IMR-90 (cell line): ENCODE results near the gene TRIO. TPM values are rescaled to one million over a fixed set of nuclear protein-coding genes. Genes with fewer than 3 reads are reported as not detected.

Experiments
- ATAC-seq: fragments of 200-7000 bp; cut with Tn5 transposase; 2 replicates; pipeline ENCODE4 v1.9.1; 2020; ENCODE audit warnings: low read depth, mild to moderate bottlenecking, moderate library complexity
- BruUV-seq: library from RNA; stranded (reverse); fragments of 400-500 nt; replicated peaks from 2 replicates; lab custom pipeline; 2021; lab: Mats Ljungman, UMichigan
- CTCF ChIA-PET: fragments of 300-600 bp; formaldehyde crosslinking; extraction: SDS; loops from one replicate; lab custom pipeline; 2021; ENCODE audit warnings: antibody characterized with exemption; lab: Yijun Ruan, JAX
- POLR2A ChIA-PET: fragments of 300-600 bp; sonication (Branson Sonifier 250); formaldehyde crosslinking; loops from one replicate; lab custom pipeline; 2022; ENCODE audit warnings: antibody characterized with exemption; ENCODE audit not compliant: unreplicated experiment; lab: Charles Lee
- DNase-seq: peaks from one replicate; pipeline ENCODE4 v3.0.0; 2013
- H2AFZ ChIP-seq: replicated peaks from 2 replicates; pipeline ENCODE3; 2013; ENCODE audit warnings: low read length, mild to moderate bottlenecking; ENCODE audit not compliant: poor library complexity
- H2AK5ac ChIP-seq: 2 replicates; pipeline ENCODE4 v1.6.1; 2013; ENCODE audit warnings: low read depth, low read length, inconsistent platforms
- H2AK9ac ChIP-seq: replicated peaks from 2 replicates; pipeline ENCODE3; 2013; ENCODE audit warnings: mild to moderate bottlenecking, low read depth, low read length, moderate library complexity; ENCODE audit not compliant: poor library complexity
- H2BK120ac ChIP-seq: 2 replicates; pipeline ENCODE4 v1.6.1; 2013; ENCODE audit warnings: low read depth, low read length, inconsistent platforms
- H2BK15ac ChIP-seq: 3 replicates; pipeline ENCODE4 v1.6.1; 2013; ENCODE audit warnings: low read depth, low read length, inconsistent platforms
- H2BK20ac ChIP-seq: 2 replicates; pipeline ENCODE4 v1.6.1; 2013; ENCODE audit warnings: low read depth, mild to moderate bottlenecking, inconsistent platforms, low read length, moderate library complexity
- H2BK5ac ChIP-seq: 2 replicates; pipeline ENCODE4 v1.6.1; 2013; ENCODE audit warnings: mild to moderate bottlenecking, low read depth, low read length, inconsistent platforms; ENCODE audit not compliant: poor library complexity, severe bottlenecking
- H3K14ac ChIP-seq: replicated peaks from 2 replicates; pipeline ENCODE4 v1.6.1; 2013; ENCODE audit warnings: low read depth, low read length, inconsistent platforms
- H3K18ac ChIP-seq: 2 replicates; pipeline ENCODE4 v1.6.1; 2013; ENCODE audit warnings: low read depth, low read length, control low read depth
- H3K23ac ChIP-seq: 2 replicates; pipeline ENCODE4 v1.6.1; 2013; ENCODE audit warnings: low read depth, low read length, inconsistent platforms
- H3K27ac ChIP-seq: 2 replicates; pipeline ENCODE4 v1.5.1; 2013; ENCODE audit warnings: mild to moderate bottlenecking, control low read depth, low read length; ENCODE audit not compliant: insufficient read depth
- H3K27me3 ChIP-seq: 2 replicates; pipeline ENCODE4 v1.6.1; 2013; ENCODE audit warnings: low read length; ENCODE audit not compliant: control insufficient read depth, insufficient read depth
- H3K36me3 ChIP-seq: 2 replicates; pipeline ENCODE4 v1.6.1; 2013; ENCODE audit warnings: low read length, mixed read lengths; ENCODE audit not compliant: control insufficient read depth, insufficient read depth
- H3K4ac ChIP-seq: 2 replicates; pipeline ENCODE4 v1.6.1; 2013; ENCODE audit warnings: low read depth, low read length, inconsistent platforms
- H3K4me1 ChIP-seq: 2 replicates; pipeline ENCODE4 v1.6.1; 2013; ENCODE audit warnings: low read length, mixed read lengths; ENCODE audit not compliant: control insufficient read depth, insufficient read depth
- H3K4me2 ChIP-seq: 2 replicates; pipeline ENCODE4 v1.6.1; 2013; ENCODE audit warnings: low read depth, mild to moderate bottlenecking, control low read depth, low read length, moderate library complexity
- H3K4me3 ChIP-seq: 2 replicates; pipeline ENCODE4 v1.5.1; 2013; ENCODE audit warnings: low read depth, mild to moderate bottlenecking, control low read depth, low read length, moderate library complexity; ENCODE audit not compliant: insufficient read depth
- H3K56ac ChIP-seq: 2 replicates; pipeline ENCODE4 v1.6.1; 2013; ENCODE audit warnings: low read length, inconsistent platforms; ENCODE audit not compliant: insufficient read depth; ENCODE audit errors: extremely low read depth
- H3K79me1 ChIP-seq, 2 experiments: 2 replicates each; pipeline ENCODE4 v1.6.1; 2013; ENCODE audit warnings: low read length in 2 of 2, inconsistent platforms in 1 of 2, low read depth in 1 of 2
- H3K9ac ChIP-seq: 2 replicates; pipeline ENCODE4 v1.6.1; 2013; ENCODE audit warnings: low read depth, low read length, control low read depth
- H3K9me1 ChIP-seq: 2 replicates; pipeline ENCODE4 v1.6.1; 2013; ENCODE audit warnings: low read length, inconsistent platforms; ENCODE audit not compliant: insufficient read depth
- H3K9me3 ChIP-seq: 2 replicates; pipeline ENCODE4 v1.6.1; 2013; ENCODE audit warnings: low read length; ENCODE audit not compliant: control insufficient read depth, insufficient read depth
- H4K20me1 ChIP-seq: 2 replicates; pipeline ENCODE4 v1.6.1; 2013; ENCODE audit warnings: low read length, inconsistent platforms; ENCODE audit not compliant: insufficient read depth
- H4K5ac ChIP-seq: 2 replicates; pipeline ENCODE4 v1.6.1; 2013; ENCODE audit warnings: mild to moderate bottlenecking, low read depth, low read length, control low read depth
- H4K8ac ChIP-seq, 2 experiments: 2 replicates each; pipeline ENCODE4 v1.6.1; 2013; ENCODE audit warnings: low read depth in 2 of 2, low read length in 2 of 2, control low read depth in 1 of 2, inconsistent platforms in 1 of 2
- H4K91ac ChIP-seq: 2 replicates; pipeline ENCODE4 v1.6.1; 2013; ENCODE audit warnings: low read depth, low read length, inconsistent platforms; ENCODE audit not compliant: insufficient read depth
- BHLHE40 ChIP-seq: fragments of 150-350 bp; IDR thresholded peaks from 2 replicates; pipeline ENCODE4 v1.6.1; 2016; ENCODE audit warnings: mild to moderate bottlenecking, low read depth, low read length
- CEBPB ChIP-seq: IDR thresholded peaks from 2 replicates; pipeline ENCODE4 v1.6.1; 2012; ENCODE audit warnings: low read depth, low read length, improper control_type of control experiment
- CHD1 ChIP-seq: IDR thresholded peaks from 2 replicates; pipeline ENCODE4 v1.6.1; 2012; ENCODE audit warnings: low read depth, low read length, improper control_type of control experiment
- CTCF ChIP-seq: conservative IDR thresholded peaks from 2 replicates; pipeline ENCODE4 v1.5.1; 2012; ENCODE audit warnings: mild to moderate bottlenecking, low read depth, low read length, improper control_type of control experiment
- ELK1 ChIP-seq: fragments of 150-350 bp; IDR thresholded peaks from 2 replicates; pipeline ENCODE4 v1.6.1; 2016; ENCODE audit warnings: low read depth, mild to moderate bottlenecking, low read length, moderate library complexity, borderline replicate concordance
- FOS ChIP-seq: fragments of 150-350 bp; IDR thresholded peaks from 2 replicates; pipeline ENCODE4 v1.6.1; 2016; ENCODE audit warnings: low read depth, low read length
- MAFK ChIP-seq: IDR thresholded peaks from 2 replicates; pipeline ENCODE4 v1.6.1; 2012; ENCODE audit warnings: low read depth, low read length, improper control_type of control experiment
- MAZ ChIP-seq: IDR thresholded peaks from 2 replicates; pipeline ENCODE4 v1.6.1; 2012; ENCODE audit warnings: low read depth, mild to moderate bottlenecking, low read length, improper control_type of control experiment, moderate library complexity, borderline replicate concordance
- MXI1 ChIP-seq: IDR thresholded peaks from 2 replicates; pipeline ENCODE4 v1.6.1; 2012; ENCODE audit warnings: low read depth, mild to moderate bottlenecking, low read length, moderate library complexity, borderline replicate concordance
- NFE2L2 ChIP-seq: fragments of 150-350 bp; IDR thresholded peaks from 2 replicates; pipeline ENCODE4 v1.6.1; 2016; ENCODE audit warnings: low read depth, mild to moderate bottlenecking, low read length
- POLR2A ChIP-seq: IDR thresholded peaks from 2 replicates; pipeline ENCODE4 v1.6.1; 2012; ENCODE audit warnings: mild to moderate bottlenecking, low read depth, low read length
- RCOR1 ChIP-seq: IDR thresholded peaks from 2 replicates; pipeline ENCODE4 v1.6.1; 2012; ENCODE audit warnings: mild to moderate bottlenecking, low read length, improper control_type of control experiment; ENCODE audit not compliant: insufficient replicate concordance
- SMC3 ChIP-seq: fragments of 150-350 bp; IDR thresholded peaks from 2 replicates; pipeline ENCODE4 v1.6.1; 2016; ENCODE audit warnings: low read depth, mild to moderate bottlenecking, antibody characterized with exemption, low read length, moderate library complexity
- USF2 ChIP-seq: fragments of 150-350 bp; IDR thresholded peaks from 2 replicates; pipeline ENCODE4 v1.6.1; 2017; ENCODE audit warnings: mild to moderate bottlenecking, antibody characterized with exemption, low read length, low read depth
- WGBS, 2 experiments: methylation state at CpG; one replicate each; pipeline versions ENCODE4 v1.1.5 to v1.1.7; 2013; ENCODE audit warnings: missing lambda C conversion rate in 2 of 2; ENCODE audit not compliant: insufficient read length in 1 of 2; ENCODE audit errors: extremely low coverage in 2 of 2; 5-methylcytosine and 5-hydroxymethylcytosine counted together
- dilution Hi-C: fragments of 300-500 bp; cut with HindIII; formaldehyde crosslinking; loops from one replicate; pipeline ENCODE4 v1.14.3; 2018; ENCODE audit warnings: low sequenced_read_pairs; ENCODE audit not compliant: unreplicated experiment
- in situ Hi-C: fragments of 300-500 bp; cut with MboI; formaldehyde crosslinking; loops from 3 replicates; pipeline ENCODE4 v1.14.3; 2019; ENCODE audit warnings: low sequenced_read_pairs, inconsistent platforms, mixed read lengths
- intact Hi-C: fragments of 100-400 bp; cut with micrococcal nuclease; formaldehyde crosslinking; loops from 2 replicates; pipeline ENCODE4 v1.10.0; 2022
- polyA plus RNA-seq, 3 experiments: library from polyadenylated mRNA; depleted of rRNA; stranded (reverse); fragments of >200 nt; gene quantifications; 2 replicates each; pipeline ENCODE4 v1.2.3, GENCODE V29; 2012; ENCODE audit warnings: low replicate concordance in 1 of 3
- total RNA-seq: library from RNA; depleted of rRNA; stranded (reverse); fragments of >200 nt; gene quantifications from 2 replicates; pipeline ENCODE4 v1.2.3, GENCODE V29; 2012

The TRIO gene
- total and polyA plus RNA-seq, 2 of the 4 experiments (the other 2 are of a cell fraction), result 206 to 522 TPM

- TF ChIP-seq NFE2L2 (no peak), POLR2A (no peak), MXI1 (no peak), BHLHE40 (no peak), CHD1 (no peak), RCOR1 (no peak), MAFK (no peak), USF2 (no peak), ELK1 (no peak), SMC3 (no peak), CTCF (no peak), CEBPB (no peak), FOS (no peak), MAZ (no peak)
- Histone ChIP-seq H2BK15ac (no peak overlapping the region; the same call in 2 of the 3 replicates), H3K23ac (no peak overlapping the region), H3K27me3 (peaks cover 6% of the 10 kb centered on the region; the same call in 1 of the 2 replicates), H3K4me2 (no peak overlapping the region), H3K14ac (no peak overlapping the region), H2BK120ac (no peak overlapping the region), H3K4me1 (no peaks in the 10 kb centered on the region), H3K18ac (no peak overlapping the region), H4K8ac (no peak overlapping the region), H3K9me3 (no peaks in the 10 kb centered on the region), H2BK20ac (no peak overlapping the region), H3K56ac (no peak overlapping the region), H2AFZ (no peak overlapping the region), H3K79me1 (no peaks in the 10 kb centered on the region), H4K91ac (no peak overlapping the region), H2AK9ac (peak overlapping the region; percentile 29), H3K36me3 (no peaks in the 10 kb centered on the region), H3K9me1 (no peaks in the 10 kb centered on the region), H2AK5ac (no peak overlapping the region), H3K27ac (no peak overlapping the region), H2BK5ac (no peak overlapping the region), H4K20me1 (no peaks in the 10 kb centered on the region), H3K9ac (no peak overlapping the region), H3K4ac (no peak overlapping the region), H3K4me3 (no peak overlapping the region), H4K5ac (no peak overlapping the region)
- no TSS peak for BruUV-seq
- CTCF ChIA-PET, result no interaction called here
- intact Hi-C loops (no loop called here), in situ Hi-C loops (loop anchor here (25.0 kb wide), 1 partner anchor 538 kb away; the partner anchor contains the start of gene OTULIN), dilution Hi-C loops (no loop called here)
- no CpG with 5 or more reads among the region's 5 CpGs for WGBS, 2 experiments
- POLR2A ChIA-PET, result no interaction called here
- ATAC-seq (no peak), DNase-seq (no peak)
Observed at GRCh38 chr5:14123974-14124482, 19.1 kb upstream of the TRIO start.
